GM11168 (cell line): ENCODE data around the gene C4B.
"Not testable (repeated sequence)": the region's sequence is repeated elsewhere in the genome, so short reads cannot be mapped to it uniquely, and the experiment has no call there.

Experiments
- in situ Hi-C: fragments of 300-500 bp; cut with MboI; formaldehyde crosslinking; loops from one replicate; pipeline ENCODE4 v1.12.0; 2022; ENCODE audit warnings: low sequenced_read_pairs; ENCODE audit not compliant: unreplicated experiment

Gene C4B

GRCh38 chr6:32028631-32029030 lies 14.0 kb downstream of the C4B start:
- in situ Hi-C loops = not testable (repeated sequence)

GRCh38 chr6:32029553-32029952 lies 15.0 kb downstream of the C4B start:
- in situ Hi-C loops = not testable (repeated sequence)

- in situ Hi-C loops = not testable (repeated sequence)
Measured at GRCh38 chr6:32035283-32036013, 20.9 kb downstream of the C4B start.

GRCh38 chr6:32037136-32037535 lies 22.5 kb downstream of the C4B start:
- in situ Hi-C loops = not testable (repeated sequence)

GRCh38 chr6:32037598-32038524 lies 23.3 kb downstream of the C4B start, which contains the start of gene CYP21A2:
TSS of gene CYP21A2 (plus strand) at chr6:32038415. CDS start at chr6:32038423, 8 bp downstream.
- in situ Hi-C loops = not testable (repeated sequence)

- in situ Hi-C loops = not testable (repeated sequence)
Measured at GRCh38 chr6:32038878-32039277, 24.3 kb downstream of the C4B start.

GRCh38 chr6:32039321-32040274 lies 25.0 kb downstream of the C4B start:
- in situ Hi-C loops = loop anchor here (5.0 kb wide), 1 partner anchor 32 kb away; no protein-coding TSS in a partner anchor

GRCh38 chr6:32040299-32041049 lies 25.9 kb downstream of the C4B start:
- in situ Hi-C loops = loop anchor here (5.0 kb wide), 1 partner anchor 33 kb away; no protein-coding TSS in a partner anchor

- in situ Hi-C loops = loop anchor here (5.0 kb wide), 1 partner anchor 34 kb away; no protein-coding TSS in a partner anchor
Measured at GRCh38 chr6:32041050-32041321, 26.4 kb downstream of the C4B start.

GRCh38 chr6:32041385-32041784 lies 26.8 kb downstream of the C4B start:
- in situ Hi-C loops = loop anchor here (5.0 kb wide), 1 partner anchor 34 kb away; no protein-coding TSS in a partner anchor

GRCh38 chr6:32042276-32042675 lies 27.7 kb downstream of the C4B start:
- in situ Hi-C loops = loop anchor here (5.0 kb wide), 1 partner anchor 35 kb away; no protein-coding TSS in a partner anchor

- in situ Hi-C loops = loop anchor here (5.0 kb wide), 1 partner anchor 36 kb away; no protein-coding TSS in a partner anchor
Measured at GRCh38 chr6:32043589-32044380, 29.2 kb downstream of the C4B start.

- in situ Hi-C loops = loop anchor here (5.0 kb wide), 1 partner anchor 38 kb away; no protein-coding TSS in a partner anchor
Measured at GRCh38 chr6:32044916-32045315, 30.3 kb downstream of the C4B start.

- in situ Hi-C loops = no loop called here
Measured at GRCh38 chr6:32045811-32046449, 31.3 kb downstream of the C4B start.

GRCh38 chr6:32046450-32047083 lies 32.0 kb downstream of the C4B start:
- in situ Hi-C loops = no loop called here

GRCh38 chr6:32047084-32047478 lies 32.5 kb downstream of the C4B start:
- in situ Hi-C loops = no loop called here

GRCh38 chr6:32047539-32047854 lies 32.9 kb downstream of the C4B start:
- in situ Hi-C loops = no loop called here
